HepG2 (cell line): ENCODE data around the gene ADAMTSL4. TPM values are rescaled to one million over a fixed set of nuclear protein-coding genes. Genes with fewer than 3 reads are reported as not detected.

Experiments
- ATF5 ChIP-seq: sonication (generic); formaldehyde crosslinking; IDR thresholded peaks from 2 replicates; pipeline ENCODE4 v1.4.0; 2020; ENCODE audit warnings: mild to moderate bottlenecking, low read depth, missing genetic modification reagents
- BORCS8-MEF2B ChIP-seq: sonication (generic); formaldehyde crosslinking; IDR thresholded peaks from 2 replicates; pipeline ENCODE4 v1.8.0; 2022; ENCODE audit warnings: mild to moderate bottlenecking, missing genetic modification reagents
- CC2D1A ChIP-seq: sonication (generic); formaldehyde crosslinking; IDR thresholded peaks from 2 replicates; pipeline ENCODE4 v1.8.1; 2023; ENCODE audit warnings: mild to moderate bottlenecking, missing genetic modification reagents
- CERS6 ChIP-seq: sonication (generic); formaldehyde crosslinking; IDR thresholded peaks from 2 replicates; pipeline ENCODE4 v1.5.0; 2020; ENCODE audit warnings: missing genetic modification reagents
- FOXA3 ChIP-seq: IDR thresholded peaks from 2 replicates; pipeline ENCODE4 v1.6.1; 2016; ENCODE audit warnings: missing genetic modification reagents, missing compliant biosample characterization
- GATAD2A ChIP-seq: IDR thresholded peaks from 2 replicates; pipeline ENCODE4 v1.6.1; 2016
- NFAT5 ChIP-seq: sonication (generic); formaldehyde crosslinking; IDR thresholded peaks from 2 replicates; pipeline ENCODE4 v1.4.0; 2020; ENCODE audit warnings: missing genetic modification reagents
- NR1H2 ChIP-seq: sonication (generic); formaldehyde crosslinking; IDR thresholded peaks from 2 replicates; pipeline ENCODE4 v1.8.1; 2022; ENCODE audit warnings: low read depth, missing genetic modification reagents, borderline replicate concordance
- RFX3 ChIP-seq: IDR thresholded peaks from 2 replicates; pipeline ENCODE4 v1.6.1; 2016; ENCODE audit warnings: missing biosample characterization, missing genetic modification reagents
- THYN1 ChIP-seq: sonication (generic); formaldehyde crosslinking; IDR thresholded peaks from 2 replicates; pipeline ENCODE4 v1.8.1; 2023; ENCODE audit warnings: low read depth, mild to moderate bottlenecking, moderate library complexity, missing genetic modification reagents, borderline replicate concordance
- UBTF ChIP-seq: sonication (generic); formaldehyde crosslinking; IDR thresholded peaks from 2 replicates; pipeline ENCODE4 v1.4.0; 2020; ENCODE audit warnings: mild to moderate bottlenecking, missing genetic modification reagents
- ZBTB42 ChIP-seq: sonication (generic); formaldehyde crosslinking; IDR thresholded peaks from 2 replicates; pipeline ENCODE4 v1.5.0; 2020; ENCODE audit warnings: mild to moderate bottlenecking, missing genetic modification reagents
- ZFP36L2 ChIP-seq: sonication (generic); formaldehyde crosslinking; IDR thresholded peaks from 2 replicates; pipeline ENCODE4 v1.4.0; 2020; ENCODE audit warnings: missing genetic modification reagents
- ZNF414 ChIP-seq: sonication (generic); formaldehyde crosslinking; IDR thresholded peaks from 2 replicates; pipeline ENCODE4 v1.5.0; 2020; ENCODE audit warnings: missing genetic modification reagents
- ZNF468 ChIP-seq: sonication (generic); formaldehyde crosslinking; IDR thresholded peaks from 2 replicates; pipeline ENCODE4 v1.8.0; 2022; ENCODE audit warnings: mild to moderate bottlenecking, moderate library complexity, missing genetic modification reagents
- ZNF615 ChIP-seq: sonication (generic); formaldehyde crosslinking; IDR thresholded peaks from 2 replicates; pipeline ENCODE4 v1.5.0; 2020; ENCODE audit warnings: mild to moderate bottlenecking, missing genetic modification reagents, borderline replicate concordance
- ZNF720 ChIP-seq: sonication (generic); formaldehyde crosslinking; IDR thresholded peaks from 2 replicates; pipeline ENCODE4 v1.4.0; 2020; ENCODE audit warnings: missing genetic modification reagents
- ZSCAN12 ChIP-seq: sonication (generic); formaldehyde crosslinking; IDR thresholded peaks from 2 replicates; pipeline ENCODE4 v1.9.0; 2021; ENCODE audit warnings: mild to moderate bottlenecking, missing genetic modification reagents
- ZSCAN30 ChIP-seq: sonication (generic); formaldehyde crosslinking; IDR thresholded peaks from 2 replicates; pipeline ENCODE4 v1.5.0; 2020; ENCODE audit warnings: mild to moderate bottlenecking, missing genetic modification reagents
- polyA plus RNA-seq, 8 experiments: library from polyadenylated mRNA; depleted of rRNA in 3 of 8; stranded (reverse) in 7 of 8; unstranded in 1 of 8; fragments of >200 nt; fragmentation: Illumina TruSeq in 4 of 8; extraction: Trizol in 4 of 8; gene quantifications; 2 replicates each; pipeline versions ENCODE4 v1.2.1 to v1.2.3, GENCODE V29; 2011 to 2016; ENCODE audit warnings: low read depth in 4 of 8, missing spikeins in 1 of 8, mixed read lengths in 1 of 8; ENCODE audit not compliant: insufficient read depth in 1 of 8
- total RNA-seq, 5 experiments: library from RNA; depleted of rRNA; stranded (reverse); fragments of >200 nt; fragmentation: Illumina TruSeq; extraction: Trizol; gene quantifications; 2 replicates each; pipeline ENCODE4 v1.2.3, GENCODE V29; 2016; ENCODE audit warnings: low read depth in 1 of 5

Gene ADAMTSL4
- total and polyA plus RNA-seq, 2 of the 13 experiments (the other 11 are each of a cell fraction or from before 2014, with no cell fraction given), result 3.9 to 16.4 TPM

GRCh38 chr1:150515328-150516049 is 33.7 kb upstream of the ADAMTSL4 start, which contains the start of gene FALEC (continued):
- TF ChIP-seq NFAT5 (CRISPR knock-in tag), result no peak
- TF ChIP-seq RFX3 (CRISPR knock-in tag), result no peak
- peak; percentile 68 for TF ChIP-seq UBTF (CRISPR knock-in tag)
- TF ChIP-seq NR1H2, result no peak
- no peak for TF ChIP-seq ZNF615 (CRISPR knock-in tag)
- no peak for TF ChIP-seq ZNF468 (CRISPR knock-in tag)
- TF ChIP-seq CC2D1A (CRISPR knock-in tag), result no peak
- no peak for TF ChIP-seq ZSCAN12 (CRISPR knock-in tag)
- TF ChIP-seq THYN1 (CRISPR knock-in tag), result no peak
- TF ChIP-seq ZNF720 (CRISPR knock-in tag), result no peak
- TF ChIP-seq ZFP36L2 (CRISPR knock-in tag), result no peak
- TF ChIP-seq BORCS8-MEF2B (CRISPR knock-in tag), result no peak; the same call in 1 of the 2 replicates
- no peak for TF ChIP-seq ZNF414 (CRISPR knock-in tag)
- TF ChIP-seq ZSCAN30 (CRISPR knock-in tag), result no peak
- no peak for TF ChIP-seq CERS6 (CRISPR knock-in tag)
- TF ChIP-seq FOXA3 (CRISPR knock-in tag), result no peak
- peak; percentile 32; the same call in 1 of the 2 replicates for TF ChIP-seq GATAD2A
- peak; percentile 59; the same call in 1 of the 2 replicates for TF ChIP-seq ATF5 (CRISPR knock-in tag)
- 0 out of 2 replicates have a peak, but pooled peaks have one; percentile 20 for TF ChIP-seq ZBTB42 (CRISPR knock-in tag)
